H9 (cell line): ENCODE measurements around the gene TRHDE. TPM values are rescaled to one million over a fixed set of nuclear protein-coding genes. Genes with fewer than 3 reads are reported as not detected.

Source experiments
- DNase-seq: peaks from one replicate; pipeline ENCODE4 v3.0.0-alpha.2; 2017
- H2AFZ ChIP-seq: one replicate; pipeline ENCODE4 v1.6.1; 2013; ENCODE audit warnings: mild to moderate bottlenecking, low read length, control low read depth, moderate library complexity
- H2AK5ac ChIP-seq: 2 replicates; pipeline ENCODE4 v1.6.1; 2013; ENCODE audit warnings: low read length, control low read depth, mixed read lengths; ENCODE audit not compliant: insufficient read length
- H2BK120ac ChIP-seq: one replicate; pipeline ENCODE4 v1.6.1; 2013; ENCODE audit warnings: low read depth, mild to moderate bottlenecking, low read length, control low read depth, inconsistent platforms; ENCODE audit not compliant: poor library complexity, severe bottlenecking
- H2BK12ac ChIP-seq: 2 replicates; pipeline ENCODE4 v1.6.1; 2013; ENCODE audit warnings: low read length, control low read depth, mixed read lengths, low read depth; ENCODE audit not compliant: insufficient read length
- H2BK15ac ChIP-seq: 2 replicates; pipeline ENCODE4 v1.6.1; 2013; ENCODE audit warnings: low read depth, low read length, control low read depth
- H2BK20ac ChIP-seq: one replicate; pipeline ENCODE4 v1.6.1; 2013; ENCODE audit warnings: low read depth, mild to moderate bottlenecking, low read length, control low read depth, inconsistent platforms; ENCODE audit not compliant: poor library complexity, severe bottlenecking
- H2BK5ac ChIP-seq: 2 replicates; pipeline ENCODE4 v1.6.1; 2013; ENCODE audit warnings: low read length, control low read depth, mixed read lengths; ENCODE audit not compliant: insufficient read length
- H3K14ac ChIP-seq: 2 replicates; pipeline ENCODE4 v1.6.1; 2013; ENCODE audit warnings: low read length, control low read depth; ENCODE audit not compliant: insufficient read depth
- H3K18ac ChIP-seq: 2 replicates; pipeline ENCODE4 v1.6.1; 2013; ENCODE audit warnings: low read depth, mild to moderate bottlenecking, mixed read lengths, low read length, control low read depth; ENCODE audit not compliant: insufficient read length
- H3K23ac ChIP-seq: 2 replicates; pipeline ENCODE4 v1.6.1; 2013; ENCODE audit warnings: low read length, control low read depth, mixed read lengths, low read depth; ENCODE audit not compliant: insufficient read length
- H3K23me2 ChIP-seq: 2 replicates; pipeline ENCODE4 v1.6.1; 2013; ENCODE audit warnings: low read depth, mild to moderate bottlenecking, mixed read lengths, low read length, control low read depth; ENCODE audit not compliant: insufficient read length, poor library complexity, severe bottlenecking
- H3K27ac ChIP-seq: 2 replicates; pipeline ENCODE4 v1.5.1; 2013; ENCODE audit warnings: low read length, control low read depth, mixed read lengths, low read depth; ENCODE audit not compliant: insufficient read length
- H3K27me3 ChIP-seq: 2 replicates; pipeline ENCODE4 v1.6.1; 2013; ENCODE audit warnings: low read length, control low read depth, inconsistent platforms; ENCODE audit not compliant: insufficient read depth
- H3K4ac ChIP-seq: 2 replicates; pipeline ENCODE4 v1.6.1; 2013; ENCODE audit warnings: low read depth, mild to moderate bottlenecking, control low read depth, inconsistent platforms, low read length, moderate library complexity
- H3K4me1 ChIP-seq: 2 replicates; pipeline ENCODE4 v1.6.1; 2013; ENCODE audit warnings: low read length, control low read depth, inconsistent platforms; ENCODE audit not compliant: insufficient read depth
- H3K4me2 ChIP-seq: 2 replicates; pipeline ENCODE4 v1.6.1; 2013; ENCODE audit warnings: low read length, control low read depth, mixed read lengths; ENCODE audit not compliant: insufficient read length, insufficient read depth
- H3K56ac ChIP-seq: 2 replicates; pipeline ENCODE4 v1.6.1; 2013; ENCODE audit warnings: low read depth, mild to moderate bottlenecking, mixed read lengths, low read length, control low read depth; ENCODE audit not compliant: insufficient read length
- H3K79me1 ChIP-seq: 2 replicates; pipeline ENCODE4 v1.6.1; 2013; ENCODE audit warnings: low read depth, mild to moderate bottlenecking, moderate library complexity, low read length, control low read depth, inconsistent platforms; ENCODE audit not compliant: insufficient read depth, poor library complexity, severe bottlenecking
- H3K79me2 ChIP-seq: 2 replicates; pipeline ENCODE4 v1.6.1; 2013; ENCODE audit warnings: low read length, control low read depth, inconsistent platforms; ENCODE audit not compliant: insufficient read depth
- H3K9ac ChIP-seq: 2 replicates; pipeline ENCODE4 v1.6.1; 2013; ENCODE audit warnings: low read length, control low read depth, mixed read lengths; ENCODE audit not compliant: insufficient read length; ENCODE audit errors: extremely low read depth
- H3K9me3 ChIP-seq: one replicate; pipeline ENCODE4 v1.6.1; 2013; ENCODE audit warnings: low read depth, low read length, inconsistent platforms; ENCODE audit not compliant: control insufficient read depth
- H3T11ph ChIP-seq: one replicate; pipeline ENCODE4 v1.6.1; 2013; ENCODE audit warnings: mild to moderate bottlenecking, low read length, control low read depth, inconsistent platforms
- H4K20me1 ChIP-seq: one replicate; pipeline ENCODE4 v1.6.1; 2013; ENCODE audit not compliant: control insufficient read depth, insufficient read length, insufficient read depth
- H4K5ac ChIP-seq: 2 replicates; pipeline ENCODE4 v1.6.1; 2013; ENCODE audit warnings: low read depth, mild to moderate bottlenecking, mixed read lengths, low read length, control low read depth; ENCODE audit not compliant: insufficient read length
- H4K8ac ChIP-seq: replicated peaks from 2 replicates; pipeline ENCODE4 v1.6.1; 2013; ENCODE audit warnings: low read length, control low read depth, mixed read lengths, low read depth; ENCODE audit not compliant: insufficient read length
- H4K91ac ChIP-seq: 2 replicates; pipeline ENCODE4 v1.6.1; 2013; ENCODE audit warnings: low read depth, mild to moderate bottlenecking, moderate library complexity, mixed read lengths, low read length, control low read depth; ENCODE audit not compliant: insufficient read length
- H3K27ac Mint-ChIP-seq, 3 experiments: 2 replicates in 2 of 3; 3 replicates in 1 of 3; pipeline ENCODE4 v1.8.0; 2020 to 2021; ENCODE audit warnings: mixed read lengths in 3 of 3, mild to moderate bottlenecking in 1 of 3, moderate library complexity in 1 of 3
- H3K27me3 Mint-ChIP-seq: 2 replicates; pipeline ENCODE4 v1.8.0; 2021; ENCODE audit warnings: low read depth, mild to moderate bottlenecking, moderate library complexity, mixed read lengths
- H3K36me3 Mint-ChIP-seq, 3 experiments: 2 replicates in 2 of 3; 3 replicates in 1 of 3; pipeline ENCODE4 v1.8.0; 2020 to 2021; ENCODE audit warnings: low read depth in 3 of 3, mixed read lengths in 3 of 3; ENCODE audit not compliant: insufficient read depth in 1 of 3
- H3K4me1 Mint-ChIP-seq, 2 experiments: 2 replicates each; pipeline ENCODE4 v1.8.0; 2020; ENCODE audit warnings: mixed read lengths in 2 of 2
- H3K4me3 Mint-ChIP-seq, 2 experiments: 2 replicates in 1 of 2; 3 replicates in 1 of 2; pipeline ENCODE4 v1.8.0; 2020 to 2021; ENCODE audit warnings: mild to moderate bottlenecking in 2 of 2, mixed read lengths in 2 of 2, moderate library complexity in 1 of 2
- H3K9me3 Mint-ChIP-seq, 2 experiments: 2 replicates in 1 of 2; 3 replicates in 1 of 2; pipeline ENCODE4 v1.8.0; 2020; ENCODE audit warnings: mild to moderate bottlenecking in 2 of 2, mixed read lengths in 2 of 2, moderate library complexity in 1 of 2
- WGBS: extraction: QIAGEN DNeasy Blood & Tissue Kit; methylation state at CpG from one replicate; pipeline ENCODE4 v1.1.7; 2013; ENCODE audit warnings: missing lambda C conversion rate, low lambda C conversion rate, mixed read lengths; ENCODE audit not compliant: insufficient read length; ENCODE audit errors: extremely low coverage; 5-methylcytosine and 5-hydroxymethylcytosine counted together
- total RNA-seq: library from RNA; stranded (reverse); gene quantifications from 2 replicates; pipeline ENCODE4 v1.2.1, GENCODE V29; 2021
- TF ChIP-seq, protein P1 (sequence below): fragments of 200-600 bp; sonication (generic); conservative IDR thresholded peaks from 3 replicates; pipeline ENCODE4 v1.8.0; 2021; ENCODE audit warnings: antibody characterized with exemption, mild to moderate bottlenecking

Gene TRHDE
- total RNA-seq, 1 experiment from 2014 or later: 1.0 TPM

DNA sequence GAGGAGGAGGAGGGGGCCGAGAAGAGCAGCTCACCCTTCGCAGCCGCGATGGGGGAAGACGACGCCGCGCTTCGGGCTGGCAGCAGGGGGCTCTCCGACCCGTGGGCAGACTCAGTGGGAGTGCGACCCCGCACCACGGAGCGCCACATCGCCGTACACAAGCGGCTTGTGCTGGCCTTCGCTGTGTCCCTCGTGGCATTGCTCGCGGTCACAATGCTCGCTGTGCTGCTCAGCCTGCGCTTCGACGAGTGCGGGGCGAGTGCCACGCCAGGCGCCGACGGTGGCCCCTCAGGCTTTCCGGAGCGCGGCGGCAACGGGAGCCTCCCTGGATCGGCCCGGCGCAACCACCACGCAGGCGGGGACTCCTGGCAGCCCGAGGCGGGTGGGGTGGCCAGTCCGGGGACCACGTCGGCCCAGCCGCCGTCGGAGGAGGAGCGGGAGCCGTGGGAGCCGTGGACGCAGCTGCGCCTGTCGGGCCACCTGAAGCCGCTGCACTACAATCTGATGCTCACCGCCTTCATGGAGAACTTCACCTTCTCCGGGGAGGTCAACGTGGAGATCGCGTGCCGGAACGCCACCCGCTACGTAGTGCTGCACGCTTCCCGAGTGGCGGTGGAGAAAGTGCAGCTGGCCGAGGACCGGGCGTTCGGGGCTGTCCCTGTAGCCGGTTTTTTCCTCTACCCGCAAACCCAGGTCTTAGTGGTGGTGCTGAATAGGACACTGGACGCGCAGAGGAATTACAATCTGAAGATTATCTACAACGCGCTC, 745 bp downstream of the TRHDE start:
- WGBS: no CpG with 5 or more reads among the region's 79 CpGs

More for the DNA sequence above, 745 bp downstream of the TRHDE start:
- Histone ChIP-seq H3T11ph (no peak overlapping the region), H3K4ac (no peak overlapping the region), H3K9ac (peak overlapping the region; percentile 10), H2BK12ac (no peak overlapping the region), H4K20me1 (peaks cover 4% of the 10 kb centered on the region), H3K4me2 (peak overlapping the region; percentile 68), H2AFZ (no peak overlapping the region), H3K79me2 (no peaks in the 10 kb centered on the region), H3K9me3 (no peaks in the 10 kb centered on the region), H3K14ac (peak overlapping the region; percentile 33; the same call in 1 of the 2 replicates), H4K91ac (no peak overlapping the region), H2BK15ac (no peak overlapping the region), H2BK120ac (no peak overlapping the region), H4K8ac (no peak overlapping the region), H2BK5ac (no peak overlapping the region), H2AK5ac (no peak overlapping the region), H3K4me1 (peaks cover 4% of the 10 kb centered on the region; the same call in 1 of the 2 replicates), H3K23me2 (peaks cover 22% of the 10 kb centered on the region), H3K79me1 (no peaks in the 10 kb centered on the region), H2BK20ac (no peak overlapping the region), H3K27me3 (peaks cover 12% of the 10 kb centered on the region), H3K18ac (no peak overlapping the region), H4K5ac (no peak overlapping the region), H3K27ac (no peak overlapping the region), H3K23ac (no peak overlapping the region), H3K56ac (no peak overlapping the region)
- peaks cover 64% of the 10 kb centered on the region for H3K27me3 Mint-ChIP-seq
- H3K36me3 Mint-ChIP-seq: no peaks in the 10 kb centered on the region
- TF ChIP-seq, protein P1, sequence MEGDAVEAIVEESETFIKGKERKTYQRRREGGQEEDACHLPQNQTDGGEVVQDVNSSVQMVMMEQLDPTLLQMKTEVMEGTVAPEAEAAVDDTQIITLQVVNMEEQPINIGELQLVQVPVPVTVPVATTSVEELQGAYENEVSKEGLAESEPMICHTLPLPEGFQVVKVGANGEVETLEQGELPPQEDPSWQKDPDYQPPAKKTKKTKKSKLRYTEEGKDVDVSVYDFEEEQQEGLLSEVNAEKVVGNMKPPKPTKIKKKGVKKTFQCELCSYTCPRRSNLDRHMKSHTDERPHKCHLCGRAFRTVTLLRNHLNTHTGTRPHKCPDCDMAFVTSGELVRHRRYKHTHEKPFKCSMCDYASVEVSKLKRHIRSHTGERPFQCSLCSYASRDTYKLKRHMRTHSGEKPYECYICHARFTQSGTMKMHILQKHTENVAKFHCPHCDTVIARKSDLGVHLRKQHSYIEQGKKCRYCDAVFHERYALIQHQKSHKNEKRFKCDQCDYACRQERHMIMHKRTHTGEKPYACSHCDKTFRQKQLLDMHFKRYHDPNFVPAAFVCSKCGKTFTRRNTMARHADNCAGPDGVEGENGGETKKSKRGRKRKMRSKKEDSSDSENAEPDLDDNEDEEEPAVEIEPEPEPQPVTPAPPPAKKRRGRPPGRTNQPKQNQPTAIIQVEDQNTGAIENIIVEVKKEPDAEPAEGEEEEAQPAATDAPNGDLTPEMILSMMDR: no peak; the same call in 2 of the 3 replicates
- no peak overlapping the region for H3K27ac Mint-ChIP-seq
- DNase-seq: peak; percentile 46
- H3K4me1 Mint-ChIP-seq: peaks cover 18 to 29% of the 10 kb centered on the region in 2 experiments
- peak overlapping the region; percentile 80 to 92 for H3K4me3 Mint-ChIP-seq
- H3K9me3 Mint-ChIP-seq: no peaks in the 10 kb centered on the region; a peak in 1 of 5 replicates
